Neural cell (in vitro differentiated cells): ENCODE data around the gene KIFC3. TPM values are rescaled to one million over a fixed set of nuclear protein-coding genes. Genes with fewer than 3 reads are reported as not detected.

Experiments
- H2AFZ ChIP-seq: fragments of 200-600, 300-800 bp; sonication (generic), shearing (Covaris generic); 2 replicates; pipeline ENCODE4 v1.6.0; 2014; ENCODE audit warnings: low read depth, mild to moderate bottlenecking, antibody characterized with exemption, low read length, moderate library complexity
- H3F3A ChIP-seq: fragments of 200-600 bp; shearing (Covaris generic); 2 replicates; pipeline ENCODE4 v1.6.1; 2016; ENCODE audit warnings: mild to moderate bottlenecking, moderate library complexity, mixed read lengths, antibody characterized with exemption, low read length; ENCODE audit not compliant: insufficient read depth, poor library complexity, severe bottlenecking
- H3K27ac ChIP-seq: fragments of 200-600, 300-800 bp; sonication (generic), shearing (Covaris generic); 2 replicates; pipeline ENCODE4 v1.5.1; 2014; ENCODE audit warnings: mild to moderate bottlenecking, low read length, moderate library complexity
- H3K27me3 ChIP-seq: fragments of 300-800, 200-600 bp; sonication (generic), shearing (Covaris generic); 2 replicates; pipeline ENCODE4 v1.6.0; 2014; ENCODE audit warnings: mild to moderate bottlenecking, low read depth, low read length, moderate library complexity; ENCODE audit not compliant: insufficient read depth
- H3K36me3 ChIP-seq: fragments of 300-800, 200-600 bp; sonication (generic), shearing (Covaris generic); 2 replicates; pipeline ENCODE4 v1.5.1; 2014; ENCODE audit warnings: mild to moderate bottlenecking, antibody characterized with exemption, low read length, moderate library complexity; ENCODE audit not compliant: insufficient read depth
- H3K4me2 ChIP-seq: fragments of 300-800, 200-600 bp; sonication (generic), shearing (Covaris generic); 2 replicates; pipeline ENCODE4 v1.6.0; 2014; ENCODE audit warnings: mild to moderate bottlenecking, low read length
- H3K4me3 ChIP-seq: fragments of 300-800, 200-600 bp; sonication (generic), shearing (Covaris generic); 2 replicates; pipeline ENCODE4 v1.5.1; 2014; ENCODE audit warnings: mild to moderate bottlenecking, low read length, moderate library complexity
- H3K79me2 ChIP-seq: fragments of 200-600 bp; shearing (Covaris generic); replicated peaks from 2 replicates; pipeline ENCODE4 v1.6.0; 2014; ENCODE audit warnings: mild to moderate bottlenecking, low read length, moderate library complexity; ENCODE audit not compliant: insufficient read depth
- H3K9ac ChIP-seq: fragments of 300-800, 200-600 bp; sonication (generic), shearing (Covaris generic); 2 replicates; pipeline ENCODE4 v1.6.1; 2016; ENCODE audit warnings: mild to moderate bottlenecking, low read length, mixed read lengths
- H3K9me2 ChIP-seq: fragments of 200-600 bp; shearing (Covaris generic); 2 replicates; pipeline ENCODE4 v1.6.1; 2016; ENCODE audit warnings: mild to moderate bottlenecking, low read length, mixed read lengths; ENCODE audit not compliant: insufficient read depth
- H3K9me3 ChIP-seq: fragments of 200-600, 300-800 bp; sonication (generic), shearing (Covaris generic); 2 replicates; pipeline ENCODE4 v1.6.1; 2016; ENCODE audit warnings: mild to moderate bottlenecking, mixed run types, low read length, moderate library complexity, mixed read lengths
- H4K20me1 ChIP-seq: fragments of 200-600 bp; shearing (Covaris generic); 2 replicates; pipeline ENCODE4 v1.6.1; 2016; ENCODE audit warnings: mild to moderate bottlenecking, mixed run types; ENCODE audit not compliant: insufficient read depth
- CTCF ChIP-seq: fragments of 450-650 bp; IDR thresholded peaks from 2 replicates; pipeline ENCODE4 v1.5.1; 2014; ENCODE audit warnings: antibody characterized with exemption, mild to moderate bottlenecking, moderate library complexity; ENCODE audit not compliant: poor library complexity, severe bottlenecking
- EP300 ChIP-seq: fragments of 450-650 bp; conservative IDR thresholded peaks from 2 replicates; pipeline ENCODE4 v1.6.1; 2014; ENCODE audit warnings: antibody characterized with exemption, mild to moderate bottlenecking, moderate library complexity; ENCODE audit not compliant: poor library complexity, severe bottlenecking
- EZH2 ChIP-seq: fragments of 200-600, 300-800 bp; shearing (Covaris generic), sonication (generic); IDR thresholded peaks from 2 replicates; pipeline ENCODE4 v1.6.1; 2014; ENCODE audit warnings: antibody characterized with exemption, low read length, borderline replicate concordance, mild to moderate bottlenecking; ENCODE audit not compliant: insufficient read depth, poor library complexity, severe bottlenecking
- MXI1 ChIP-seq: fragments of 450-650 bp; conservative IDR thresholded peaks from 2 replicates; pipeline ENCODE4 v1.6.1; 2014; ENCODE audit warnings: antibody characterized with exemption, mild to moderate bottlenecking; ENCODE audit not compliant: poor library complexity, severe bottlenecking
- POLR2AphosphoS5 ChIP-seq: IDR thresholded peaks from 2 replicates; pipeline ENCODE4 v1.6.1; 2012
- RAD21 ChIP-seq: fragments of 450-650 bp; conservative IDR thresholded peaks from 2 replicates; pipeline ENCODE4 v1.6.1; 2014; ENCODE audit warnings: antibody characterized with exemption, mild to moderate bottlenecking, moderate library complexity
- REST ChIP-seq: IDR thresholded peaks from 2 replicates; pipeline ENCODE4 v1.6.1; 2012; ENCODE audit warnings: borderline replicate concordance
- SMC3 ChIP-seq: fragments of 450-650 bp; conservative IDR thresholded peaks from 2 replicates; pipeline ENCODE4 v1.6.1; 2014; ENCODE audit warnings: antibody characterized with exemption, mild to moderate bottlenecking, moderate library complexity; ENCODE audit not compliant: poor library complexity
- TAF1 ChIP-seq: IDR thresholded peaks from 2 replicates; pipeline ENCODE4 v1.6.1; 2012; ENCODE audit warnings: low read depth
- polyA plus RNA-seq: library from polyadenylated mRNA; depleted of rRNA; stranded (reverse); fragments of >200 nt; gene quantifications from 2 replicates; pipeline ENCODE4 v1.2.3, GENCODE V29; 2014

The KIFC3 gene
- polyA plus RNA-seq, 1 donor from 2014 or later: 29.7 TPM

GRCh38 chr16:57773019-57773418 lies 29.3 kb downstream of the KIFC3 start:
- Histone ChIP-seq H4K20me1 (no peaks in the 10 kb centered on the region), H3K9ac (no peak overlapping the region), H3K9me2 (no peaks in the 10 kb centered on the region), H3K79me2 (no peaks in the 10 kb centered on the region), H3K27ac (no peak overlapping the region), H3F3A (no peaks in the 10 kb centered on the region), H3K4me2 (no peak overlapping the region), H3K27me3 (no peaks in the 10 kb centered on the region), H3K4me3 (no peak overlapping the region), H2AFZ (no peak overlapping the region), H3K36me3 (no peaks in the 10 kb centered on the region), H3K9me3 (no peaks in the 10 kb centered on the region)
- TF ChIP-seq CTCF: no peak
- TF ChIP-seq TAF1: no peak
- TF ChIP-seq POLR2AphosphoS5: no peak
- TF ChIP-seq REST: no peak
- no peak for TF ChIP-seq SMC3

GRCh38 chr16:57771141-57771785 lies 31.0 kb downstream of the KIFC3 start:
- no peak for TF ChIP-seq EZH2
- TF ChIP-seq RAD21: no peak
- TF ChIP-seq CTCF: no peak
- no peak for TF ChIP-seq SMC3
- no peak for TF ChIP-seq EP300
- TF ChIP-seq TAF1: no peak
- TF ChIP-seq POLR2AphosphoS5: no peak
- TF ChIP-seq REST: no peak
- TF ChIP-seq MXI1: no peak
- no peak overlapping the region for H2AFZ ChIP-seq
- H4K20me1 ChIP-seq: no peaks in the 10 kb centered on the region
- no peak overlapping the region for H3K4me3 ChIP-seq
- H3K27me3 ChIP-seq: no peaks in the 10 kb centered on the region
- no peaks in the 10 kb centered on the region for H3K79me2 ChIP-seq
- H3K9me2 ChIP-seq: no peaks in the 10 kb centered on the region
- H3K4me2 ChIP-seq: no peak overlapping the region
- no peak overlapping the region for H3K27ac ChIP-seq
- H3K36me3 ChIP-seq: no peaks in the 10 kb centered on the region
- H3K9ac ChIP-seq: no peak overlapping the region
- H3F3A ChIP-seq: no peaks in the 10 kb centered on the region
- H3K9me3 ChIP-seq: no peaks in the 10 kb centered on the region
